CD4-positive, alpha-beta T cell treated with Interleukin-6 at 100 ng/mL for 8 hours (primary cell): ENCODE results near the gene ANOS1.

Experiments
- DNase-seq: peaks from one replicate; pipeline ENCODE4 v3.0.0-alpha.2; 2020; ENCODE audit warnings: mixed read lengths, low spot score

ANOS1 gene

GRCh38 chrX:8717354-8717753 is 14.6 kb downstream of the ANOS1 start:
- no peak for DNase-seq

GRCh38 chrX:8714164-8714563 is 17.8 kb downstream of the ANOS1 start:
- no peak for DNase-seq

- DNase-seq = no peak
Observed at GRCh38 chrX:8711401-8711800, 20.5 kb downstream of the ANOS1 start.

- no peak for DNase-seq
Observed at GRCh38 chrX:8704184-8704583, 27.8 kb downstream of the ANOS1 start.

GRCh38 chrX:8692871-8693270 is 39.1 kb downstream of the ANOS1 start:
- no peak for DNase-seq

- DNase-seq = no peak
Observed at GRCh38 chrX:8689473-8689872, 42.5 kb downstream of the ANOS1 start.

GRCh38 chrX:8688776-8689175 is 43.2 kb downstream of the ANOS1 start:
- no peak for DNase-seq

- no peak for DNase-seq
Observed at GRCh38 chrX:8684201-8684965, 47.6 kb downstream of the ANOS1 start.

- no peak for DNase-seq
Observed at GRCh38 chrX:8683687-8684086, 48.2 kb downstream of the ANOS1 start.

- DNase-seq = no peak
Observed at GRCh38 chrX:8679550-8679949, 52.4 kb downstream of the ANOS1 start.

GRCh38 chrX:8675006-8675630 is 56.8 kb downstream of the ANOS1 start:
- DNase-seq = no peak

- no peak for DNase-seq
Observed at GRCh38 chrX:8673201-8673600, 58.7 kb downstream of the ANOS1 start.

- DNase-seq = no peak
Observed at GRCh38 chrX:8672176-8672575, 59.8 kb downstream of the ANOS1 start.

GRCh38 chrX:8668813-8669212 is 63.1 kb downstream of the ANOS1 start:
- DNase-seq = no peak

GRCh38 chrX:8663325-8663724 is 68.6 kb downstream of the ANOS1 start:
- DNase-seq = no peak

- DNase-seq = no peak
Observed at GRCh38 chrX:8657883-8658282, 74.1 kb downstream of the ANOS1 start.

- no peak for DNase-seq
Observed at GRCh38 chrX:8653956-8654355, 78.0 kb downstream of the ANOS1 start.

- no peak for DNase-seq
Observed at GRCh38 chrX:8649969-8650368, 82.0 kb downstream of the ANOS1 start.

GRCh38 chrX:8647176-8647575 is 84.8 kb downstream of the ANOS1 start:
- no peak for DNase-seq

- no peak for DNase-seq
Observed at GRCh38 chrX:8639949-8640475, 91.9 kb downstream of the ANOS1 start.

- no peak for DNase-seq
Observed at GRCh38 chrX:8636497-8636896, 95.4 kb downstream of the ANOS1 start.

GRCh38 chrX:8635812-8636211 is 96.1 kb downstream of the ANOS1 start:
- DNase-seq = no peak

GRCh38 chrX:8632924-8633323 is 99.0 kb downstream of the ANOS1 start:
- DNase-seq = no peak

GRCh38 chrX:8629871-8630270 is 102.1 kb downstream of the ANOS1 start:
- no peak for DNase-seq
